Prostate gland (tissue), 2 donors: ENCODE measurements around the gene CADPS2.

Experiments used
- CTCF ChIP-seq, 4 experiments: fragments of 200-600 bp in 2 of 4; fragments of 450-650 bp in 2 of 4; sonication (generic) in 2 of 4; IDR thresholded peaks; 1 replicate in 3 of 4; 2 replicates in 1 of 4; pipeline ENCODE4 v1.5.1; 2016 to 2019; ENCODE audit warnings: antibody characterized with exemption in 4 of 4, mild to moderate bottlenecking in 2 of 4, moderate library complexity in 2 of 4
- POLR2A ChIP-seq: fragments of 450-650 bp; IDR thresholded peaks from one replicate; pipeline ENCODE4 v1.6.1; 2016; ENCODE audit warnings: antibody characterized with exemption, mild to moderate bottlenecking
- POLR2AphosphoS5 ChIP-seq: sonication (generic); formaldehyde crosslinking; IDR thresholded peaks from one replicate; pipeline ENCODE4 v1.6.1; 2017; ENCODE audit warnings: antibody characterized with exemption

- no peak for TF ChIP-seq CTCF (IDR thresholded peaks at IDR 0.05)
- no peak for TF ChIP-seq POLR2A
- TF ChIP-seq POLR2AphosphoS5 = no peak
These were observed 580.6 kb downstream of the CADPS2 start for GRCh38 chr7:122305475-122306319.
